Measurements from ENCODE around the gene SFMBT1. TPM values are rescaled to one million over a fixed set of nuclear protein-coding genes. Genes with fewer than 3 reads are reported as not detected.

SFMBT1 gene
- total RNA-seq, 1 donor from 2014 or later: 9.8 TPM

DNA sequence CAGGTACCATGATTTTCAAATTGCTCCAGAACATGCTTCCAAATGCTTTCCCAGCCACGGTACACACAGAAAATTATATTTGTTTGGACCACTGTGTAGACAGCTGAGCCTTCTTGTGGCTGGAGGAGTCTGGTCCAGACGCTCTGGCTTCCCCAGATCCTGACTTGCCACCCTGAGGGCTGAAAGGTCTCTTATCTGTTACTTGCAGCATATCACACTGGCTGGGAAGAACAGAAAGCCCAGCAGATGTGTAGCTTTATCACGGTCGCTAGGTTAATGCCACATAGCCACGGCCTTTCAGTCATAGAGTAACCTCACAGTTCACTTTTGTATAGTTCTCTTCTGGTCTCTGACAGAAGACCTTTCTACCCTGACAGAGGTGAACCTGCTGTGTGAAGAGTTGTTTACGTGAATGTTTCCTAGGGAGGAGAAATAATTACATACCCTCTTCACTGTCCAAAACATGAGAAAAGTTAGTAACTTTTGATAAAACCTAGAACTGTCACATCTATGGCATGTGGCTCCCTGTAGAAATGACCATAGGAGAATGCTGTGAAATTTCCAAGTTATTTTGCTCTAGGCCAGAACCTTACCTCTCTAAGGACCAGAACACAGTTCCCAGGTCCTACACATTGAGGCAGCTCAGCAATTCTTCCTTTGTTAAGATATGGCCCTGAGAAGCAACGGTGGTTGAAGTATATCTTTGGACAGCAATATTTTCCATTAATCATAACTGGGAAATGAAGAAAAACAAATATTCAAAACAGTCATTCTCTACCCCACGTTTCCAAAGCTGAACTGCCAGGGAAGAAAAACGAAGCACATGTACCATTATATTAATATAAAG lies 132.8 kb downstream of the SFMBT1 start:
- no peak overlapping the region for H3K27ac Mint-ChIP-seq
- no peak overlapping the region for H3K4me3 Mint-ChIP-seq
- H3K4me1 Mint-ChIP-seq (ENCODE audit: unreplicated experiment): no peaks in the 10 kb centered on the region
- peaks cover 9% of the 10 kb centered on the region for H3K36me3 Mint-ChIP-seq
- H3K27me3 Mint-ChIP-seq: no peaks in the 10 kb centered on the region
- no peaks in the 10 kb centered on the region for H3K9me3 Mint-ChIP-seq
- no peak for DNase-seq (ENCODE audit: extremely low spot score, unreplicated experiment)
- TF ChIP-seq, protein P1, sequence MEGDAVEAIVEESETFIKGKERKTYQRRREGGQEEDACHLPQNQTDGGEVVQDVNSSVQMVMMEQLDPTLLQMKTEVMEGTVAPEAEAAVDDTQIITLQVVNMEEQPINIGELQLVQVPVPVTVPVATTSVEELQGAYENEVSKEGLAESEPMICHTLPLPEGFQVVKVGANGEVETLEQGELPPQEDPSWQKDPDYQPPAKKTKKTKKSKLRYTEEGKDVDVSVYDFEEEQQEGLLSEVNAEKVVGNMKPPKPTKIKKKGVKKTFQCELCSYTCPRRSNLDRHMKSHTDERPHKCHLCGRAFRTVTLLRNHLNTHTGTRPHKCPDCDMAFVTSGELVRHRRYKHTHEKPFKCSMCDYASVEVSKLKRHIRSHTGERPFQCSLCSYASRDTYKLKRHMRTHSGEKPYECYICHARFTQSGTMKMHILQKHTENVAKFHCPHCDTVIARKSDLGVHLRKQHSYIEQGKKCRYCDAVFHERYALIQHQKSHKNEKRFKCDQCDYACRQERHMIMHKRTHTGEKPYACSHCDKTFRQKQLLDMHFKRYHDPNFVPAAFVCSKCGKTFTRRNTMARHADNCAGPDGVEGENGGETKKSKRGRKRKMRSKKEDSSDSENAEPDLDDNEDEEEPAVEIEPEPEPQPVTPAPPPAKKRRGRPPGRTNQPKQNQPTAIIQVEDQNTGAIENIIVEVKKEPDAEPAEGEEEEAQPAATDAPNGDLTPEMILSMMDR (conservative IDR thresholded peaks at IDR 0.05): no peak

DNA sequence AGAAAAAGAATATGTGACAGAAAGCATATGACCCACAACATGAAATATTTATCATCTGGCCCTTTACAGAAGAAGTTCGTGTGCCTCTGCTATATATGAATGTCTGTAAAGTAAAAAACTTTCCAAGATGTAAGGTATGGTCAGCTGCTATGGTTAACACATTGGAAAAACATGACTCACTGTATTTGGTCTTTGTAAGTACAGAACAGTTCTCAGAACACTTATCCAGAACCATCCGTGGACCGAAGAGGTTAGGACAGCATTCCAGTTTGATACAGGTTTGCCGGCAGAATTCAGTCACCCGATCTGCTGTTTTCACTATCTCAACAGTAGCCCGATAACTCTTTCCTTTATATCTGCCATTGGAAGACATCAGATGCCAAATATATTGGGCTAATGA lies 135.1 kb downstream of the SFMBT1 start:
- no peaks in the 10 kb centered on the region for H3K27me3 Mint-ChIP-seq

DNA sequence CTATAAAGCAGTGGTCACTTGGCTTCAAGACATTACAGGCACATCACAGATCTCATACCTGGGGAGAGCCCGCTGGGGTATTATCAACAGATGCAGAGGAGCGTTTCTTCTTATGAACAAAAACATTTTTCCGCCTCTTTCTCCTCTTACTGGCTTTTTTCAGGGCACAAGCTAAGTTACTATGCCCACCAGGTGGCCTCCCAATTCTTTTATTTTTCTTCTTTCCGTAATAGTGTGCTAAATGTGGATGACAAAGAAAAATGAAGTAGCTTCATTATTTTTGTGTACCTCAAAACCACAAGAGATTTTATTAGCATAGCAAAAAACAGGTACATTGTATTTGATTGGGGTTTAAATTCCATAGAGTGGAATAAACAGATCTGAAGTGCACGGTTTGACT lies 138.4 kb downstream of the SFMBT1 start:
- no peak for DNase-seq (ENCODE audit: extremely low spot score, unreplicated experiment)
- no peaks in the 10 kb centered on the region for H3K36me3 Mint-ChIP-seq
- TF ChIP-seq, protein P1 (conservative IDR thresholded peaks at IDR 0.05): peak; percentile 28
- H3K27me3 Mint-ChIP-seq: no peaks in the 10 kb centered on the region
- no peak overlapping the region for H3K27ac Mint-ChIP-seq
- no peaks in the 10 kb centered on the region for H3K9me3 Mint-ChIP-seq
- no peak overlapping the region for H3K4me3 Mint-ChIP-seq
- H3K4me1 Mint-ChIP-seq (ENCODE audit: unreplicated experiment): no peaks in the 10 kb centered on the region

More for the DNA sequence above, 135.1 kb downstream of the SFMBT1 start:
- no peak overlapping the region for H3K27ac Mint-ChIP-seq
- H3K9me3 Mint-ChIP-seq: no peaks in the 10 kb centered on the region
- no peak overlapping the region for H3K4me3 Mint-ChIP-seq
- no peaks in the 10 kb centered on the region for H3K36me3 Mint-ChIP-seq
- DNase-seq (ENCODE audit: extremely low spot score, unreplicated experiment): no peak
- no peaks in the 10 kb centered on the region for H3K4me1 Mint-ChIP-seq (ENCODE audit: unreplicated experiment)
- TF ChIP-seq, protein P1 (conservative IDR thresholded peaks at IDR 0.05): no peak

DNA sequence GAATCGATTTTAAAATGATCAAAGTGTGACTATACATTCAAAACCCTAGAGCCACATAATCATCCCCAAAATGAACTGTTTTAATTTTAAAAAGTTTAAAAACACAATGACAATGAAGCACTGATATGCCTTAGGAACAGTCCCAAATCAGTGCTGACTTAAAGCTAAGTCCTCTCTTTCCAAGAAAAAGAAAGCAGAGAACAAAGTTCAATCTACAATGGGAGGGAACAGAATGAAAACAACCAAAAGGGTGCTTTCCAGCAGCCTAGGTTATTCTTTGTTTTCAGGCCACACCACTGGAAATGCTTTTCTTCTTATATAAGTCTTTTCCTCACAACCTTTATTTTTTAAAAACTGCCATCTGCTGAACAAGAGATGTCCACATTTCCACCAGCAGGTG lies 141.3 kb downstream of the SFMBT1 start:
- H3K36me3 Mint-ChIP-seq: no peaks in the 10 kb centered on the region
- TF ChIP-seq, protein P1 (conservative IDR thresholded peaks at IDR 0.05): no peak
- H3K4me1 Mint-ChIP-seq (ENCODE audit: unreplicated experiment): no peaks in the 10 kb centered on the region
- no peak for DNase-seq (ENCODE audit: extremely low spot score, unreplicated experiment)
- no peaks in the 10 kb centered on the region for H3K27me3 Mint-ChIP-seq
- no peak overlapping the region for H3K4me3 Mint-ChIP-seq
- H3K27ac Mint-ChIP-seq: no peak overlapping the region
- no peaks in the 10 kb centered on the region for H3K9me3 Mint-ChIP-seq

DNA sequence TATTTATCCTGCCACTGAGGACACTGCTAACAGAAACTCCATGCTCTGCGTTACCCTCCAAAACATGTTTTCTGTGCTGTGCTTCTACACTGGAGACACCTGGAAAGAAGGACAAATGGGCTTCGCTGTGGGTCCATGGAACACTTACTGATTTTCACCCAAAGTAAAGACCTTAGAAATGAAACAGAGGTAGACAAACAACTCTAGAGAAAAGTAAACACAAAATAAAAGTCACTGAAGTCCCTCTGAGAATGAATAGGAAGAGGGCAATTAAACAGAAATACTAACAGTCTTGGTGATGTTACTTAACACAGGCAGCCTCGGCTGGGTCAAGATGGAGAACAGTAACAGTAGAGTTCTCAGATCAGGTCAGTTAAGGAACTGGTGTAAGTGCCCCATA lies 141.9 kb downstream of the SFMBT1 start:
- TF ChIP-seq, protein P1 (conservative IDR thresholded peaks at IDR 0.05): no peak
- Mint-ChIP-seq H3K27ac (no peak overlapping the region), H3K4me1 (ENCODE audit: unreplicated experiment) (no peaks in the 10 kb centered on the region), H3K36me3 (no peaks in the 10 kb centered on the region), H3K9me3 (no peaks in the 10 kb centered on the region), H3K4me3 (no peak overlapping the region), H3K27me3 (no peaks in the 10 kb centered on the region)
- DNase-seq (ENCODE audit: extremely low spot score, unreplicated experiment): no peak

All from type B pancreatic cell (in vitro differentiated cells).